ENCODE measurements around the gene DNLZ. TPM values are rescaled to one million over a fixed set of nuclear protein-coding genes. Genes with fewer than 3 reads are reported as not detected.

The DNLZ gene
- total RNA-seq, 1 donor = 8.2 TPM

DNA sequence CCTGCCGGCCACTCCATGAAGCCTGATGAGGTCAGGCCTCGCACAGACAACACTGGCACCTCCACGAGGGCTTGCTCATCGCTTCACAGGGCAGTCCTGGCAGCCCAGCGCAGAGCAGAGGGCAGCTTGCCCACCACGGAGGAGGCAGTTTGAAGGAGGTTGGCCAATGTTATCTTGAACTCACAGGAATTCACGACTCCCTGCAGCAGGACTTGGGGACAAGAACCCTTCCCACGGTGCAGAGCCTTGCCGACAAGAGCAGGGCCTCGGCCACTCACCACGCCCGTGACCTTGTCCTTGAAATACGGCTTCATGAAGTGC is 31.4 kb upstream of the DNLZ start:
- H3K4me3 ChIP-seq (ENCODE audit: low read depth, low read length) = no peak overlapping the region
- no peak for DNase-seq (ENCODE audit: low read depth)

GRCh38 chr9:136394312-136395019 is 30.9 kb upstream of the DNLZ start:
- no peak for TF ChIP-seq CTCF (IDR thresholded peaks at IDR 0.05; ENCODE audit: insufficient read depth, low read depth, low read length)
- H3K4me3 ChIP-seq (ENCODE audit: low read depth, low read length) = no peak overlapping the region
- peak; percentile 11 for DNase-seq (ENCODE audit: low read depth)

More for the DNA sequence above, 31.4 kb upstream of the DNLZ start:
- TF ChIP-seq CTCF (IDR thresholded peaks at IDR 0.05; ENCODE audit: insufficient read depth, low read depth, low read length) = no peak

DNA sequence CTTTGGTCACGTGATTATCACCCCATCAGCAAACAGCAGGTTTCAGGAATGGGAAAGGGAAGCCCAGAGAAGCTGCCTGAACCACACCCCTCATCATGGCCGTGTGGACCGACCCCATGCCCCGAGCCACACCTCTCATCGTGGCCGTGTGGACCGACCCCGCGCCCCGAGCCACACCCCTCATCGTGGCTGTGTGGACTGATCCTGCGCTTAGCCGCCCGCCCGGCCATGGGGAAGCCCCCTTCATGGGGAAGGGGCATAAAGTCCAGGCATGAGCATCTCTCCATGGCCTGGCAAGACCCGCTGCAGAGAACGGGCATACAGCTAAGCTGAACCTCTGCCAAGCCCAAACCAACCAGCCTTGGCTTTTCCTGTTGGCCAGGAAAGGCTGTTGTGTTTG is 30.0 kb upstream of the DNLZ start:
- no peak overlapping the region for H3K4me3 ChIP-seq (ENCODE audit: low read depth, low read length)
- no peak for DNase-seq (ENCODE audit: low read depth)
- no peak for TF ChIP-seq CTCF (IDR thresholded peaks at IDR 0.05; ENCODE audit: insufficient read depth, low read depth, low read length)

- H3K4me3 ChIP-seq (ENCODE audit: low read depth, low read length) = no peak overlapping the region
- no peak for TF ChIP-seq CTCF (IDR thresholded peaks at IDR 0.05; ENCODE audit: insufficient read depth, low read depth, low read length)
- no peak for DNase-seq (ENCODE audit: low read depth)
Measured at GRCh38 chr9:136392538-136393449, 29.2 kb upstream of the DNLZ start.

- TF ChIP-seq CTCF (IDR thresholded peaks at IDR 0.05; ENCODE audit: insufficient read depth, low read depth, low read length) = no peak
- no peak overlapping the region for H3K4me3 ChIP-seq (ENCODE audit: low read depth, low read length)
- no peak for DNase-seq (ENCODE audit: low read depth)
Measured at GRCh38 chr9:136391737-136392537, 28.4 kb upstream of the DNLZ start.

DNA sequence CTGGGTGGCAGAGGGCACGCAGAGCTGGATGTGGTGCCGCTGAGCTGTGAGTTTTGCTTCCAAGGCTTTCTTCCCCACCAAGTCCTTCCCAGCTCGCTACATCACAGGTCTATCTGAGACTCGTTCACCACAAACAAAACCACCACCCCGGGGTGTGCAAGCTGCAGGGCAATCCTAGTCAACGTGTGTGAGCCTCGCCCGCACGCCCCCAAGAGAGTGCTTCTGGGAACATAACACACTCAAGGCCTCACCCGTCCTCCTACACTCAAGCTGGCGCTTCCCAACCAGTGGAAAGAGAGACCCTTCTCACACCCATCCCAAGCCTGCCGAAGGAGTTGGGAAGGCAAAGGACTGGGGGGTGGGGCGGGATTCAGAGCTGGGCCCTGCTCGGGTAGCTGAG is 25.9 kb upstream of the DNLZ start:
- H3K4me3 ChIP-seq (ENCODE audit: low read depth, low read length) = no peak overlapping the region
- TF ChIP-seq CTCF (IDR thresholded peaks at IDR 0.05; ENCODE audit: insufficient read depth, low read depth, low read length) = no peak
- DNase-seq (ENCODE audit: low read depth) = no peak

Data from fibroblast of villous mesenchyme (primary cell).